ENCODE data around the gene JAG2. TPM values are rescaled to one million over a fixed set of nuclear protein-coding genes. Genes with fewer than 3 reads are reported as not detected.

JAG2 gene
- total RNA-seq, 1 donor from 2014 or later = 32.5 TPM

GRCh38 chr14:105166571-105167302 lies 1.8 kb downstream of the JAG2 start:
- DNase-seq (ENCODE audit: low read depth) = no peak

GRCh38 chr14:105165761-105166485 lies 2.7 kb downstream of the JAG2 start:
- peak; percentile 37 for DNase-seq (ENCODE audit: low read depth)

GRCh38 chr14:105165134-105165704 lies 3.4 kb downstream of the JAG2 start:
- DNase-seq (ENCODE audit: low read depth) = peak; percentile 68

- DNase-seq (ENCODE audit: low read depth) = peak; percentile 91
Measured at GRCh38 chr14:105163040-105163742, 5.4 kb downstream of the JAG2 start.

GRCh38 chr14:105162669-105162979 lies 6.0 kb downstream of the JAG2 start:
- DNase-seq (ENCODE audit: low read depth) = no peak

- no peak for DNase-seq (ENCODE audit: low read depth)
Measured at GRCh38 chr14:105161964-105162668, 6.5 kb downstream of the JAG2 start.

GRCh38 chr14:105161309-105161708 lies 7.3 kb downstream of the JAG2 start:
- DNase-seq (ENCODE audit: low read depth) = no peak

- no peak for DNase-seq (ENCODE audit: low read depth)
Measured at GRCh38 chr14:105160776-105161175, 7.8 kb downstream of the JAG2 start.

GRCh38 chr14:105159344-105159743 lies 9.2 kb downstream of the JAG2 start:
- no peak for DNase-seq (ENCODE audit: low read depth)

- no peak for DNase-seq (ENCODE audit: low read depth)
Measured at GRCh38 chr14:105158794-105159193, 9.8 kb downstream of the JAG2 start.

GRCh38 chr14:105157872-105158271 lies 10.7 kb downstream of the JAG2 start:
- no peak for DNase-seq (ENCODE audit: low read depth)

GRCh38 chr14:105156414-105157375 lies 11.9 kb downstream of the JAG2 start:
- DNase-seq (ENCODE audit: low read depth) = no peak

GRCh38 chr14:105155681-105156413 lies 12.7 kb downstream of the JAG2 start:
- no peak for DNase-seq (ENCODE audit: low read depth)

GRCh38 chr14:105155071-105155651 lies 13.4 kb downstream of the JAG2 start:
- DNase-seq (ENCODE audit: low read depth) = no peak

GRCh38 chr14:105154476-105154871 lies 14.1 kb downstream of the JAG2 start:
- DNase-seq (ENCODE audit: low read depth) = peak; percentile 68

- DNase-seq (ENCODE audit: low read depth) = no peak
Measured at GRCh38 chr14:105153739-105154475, 14.7 kb downstream of the JAG2 start.

- DNase-seq (ENCODE audit: low read depth) = peak; percentile 60
Measured at GRCh38 chr14:105153331-105153731, 15.2 kb downstream of the JAG2 start.

GRCh38 chr14:105152794-105153241 lies 15.8 kb downstream of the JAG2 start:
- DNase-seq (ENCODE audit: low read depth) = no peak
